ENCODE data around the gene BMP5.
"Not testable (repeated sequence)": the region's sequence is repeated elsewhere in the genome, so short reads cannot be mapped to it uniquely, and the experiment has no call there.

The BMP5 gene

GRCh38 chr6:55875400-55875799, at the start of gene BMP5:
BMP5 (minus strand) TSS chr6:55875590; CDS start chr6:55874865, 725 bp downstream.
- DNase-seq (ENCODE audit: low read depth, low spot score), result no peak

- DNase-seq (ENCODE audit: low read depth, low spot score), result no peak
Observed at GRCh38 chr6:55922406-55922805, 47.0 kb upstream of the BMP5 start.

GRCh38 chr6:55919716-55920308, 44.4 kb upstream of the BMP5 start:
- DNase-seq (ENCODE audit: low read depth, low spot score), result no peak

- no peak for DNase-seq (ENCODE audit: low read depth, low spot score)
Observed at GRCh38 chr6:55918639-55919038, 43.2 kb upstream of the BMP5 start.

- DNase-seq (ENCODE audit: low read depth, low spot score), result no peak
Observed at GRCh38 chr6:55917751-55918415, 42.5 kb upstream of the BMP5 start.

GRCh38 chr6:55916188-55916587, 40.8 kb upstream of the BMP5 start:
- no peak for DNase-seq (ENCODE audit: low read depth, low spot score)

GRCh38 chr6:55913228-55914195, 38.1 kb upstream of the BMP5 start:
- no peak for DNase-seq (ENCODE audit: low read depth, low spot score)

GRCh38 chr6:55910466-55910865, 35.1 kb upstream of the BMP5 start:
- DNase-seq (ENCODE audit: low read depth, low spot score), result not testable (repeated sequence)

GRCh38 chr6:55909911-55910310, 34.5 kb upstream of the BMP5 start:
- not testable (repeated sequence) for DNase-seq (ENCODE audit: low read depth, low spot score)

- no peak for DNase-seq (ENCODE audit: low read depth, low spot score)
Observed at GRCh38 chr6:55902796-55903195, 27.4 kb upstream of the BMP5 start.

- DNase-seq (ENCODE audit: low read depth, low spot score), result no peak
Observed at GRCh38 chr6:55901765-55902270, 26.4 kb upstream of the BMP5 start.

- no peak for DNase-seq (ENCODE audit: low read depth, low spot score)
Observed at GRCh38 chr6:55898342-55898741, 23.0 kb upstream of the BMP5 start.

- no peak for DNase-seq (ENCODE audit: low read depth, low spot score)
Observed at GRCh38 chr6:55897346-55897745, 22.0 kb upstream of the BMP5 start.

- DNase-seq (ENCODE audit: low read depth, low spot score), result no peak
Observed at GRCh38 chr6:55895972-55896730, 20.8 kb upstream of the BMP5 start.

GRCh38 chr6:55892749-55893357, 17.5 kb upstream of the BMP5 start:
- DNase-seq (ENCODE audit: low read depth, low spot score), result no peak

- DNase-seq (ENCODE audit: low read depth, low spot score), result no peak
Observed at GRCh38 chr6:55888917-55889316, 13.5 kb upstream of the BMP5 start.

GRCh38 chr6:55886185-55886836, 10.9 kb upstream of the BMP5 start:
- no peak for DNase-seq (ENCODE audit: low read depth, low spot score)

GRCh38 chr6:55882718-55883569, 7.6 kb upstream of the BMP5 start:
- no peak for DNase-seq (ENCODE audit: low read depth, low spot score)

GRCh38 chr6:55877283-55877682, 1.9 kb upstream of the BMP5 start:
- DNase-seq (ENCODE audit: low read depth, low spot score), result no peak

GRCh38 chr6:55874316-55874715, 1.1 kb downstream of the BMP5 start:
- DNase-seq (ENCODE audit: low read depth, low spot score), result no peak

All from activated CD4-positive, CD25-positive, alpha-beta regulatory T cell treated with anti-CD3 and anti-CD28 coated beads, Interleukin-2, amount 50 U/mL, for 16 hours (primary cell).